GM12878 (cell line): ENCODE measurements around the gene HIF3A. TPM values are rescaled to one million over a fixed set of nuclear protein-coding genes. Genes with fewer than 3 reads are reported as not detected.

Source experiments
- ATAC-seq: fragments of 200-7000 bp; cut with Tn5 transposase; 3 replicates; pipeline ENCODE4 v1.9.1; 2020; ENCODE audit warnings: mild to moderate bottlenecking, moderate library complexity
- BruUV-seq: library from RNA; stranded (reverse); fragments of 400-500 nt; replicated peaks from 2 replicates; lab custom pipeline; 2021; lab: Mats Ljungman, UMichigan
- CTCF ChIA-PET: fragments of 300-600 bp; sonication (Branson Sonifier 250); formaldehyde crosslinking; extraction: SDS; loops from one replicate; lab custom pipeline; 2021; ENCODE audit warnings: inconsistent platforms; lab: Yijun Ruan, JAX
- POLR2A ChIA-PET: fragments of 350-600 bp; formaldehyde crosslinking; extraction: SDS; loops from one replicate; lab custom pipeline; 2021; ENCODE audit warnings: inconsistent platforms; lab: Charles Lee
- RAD21 ChIA-PET: fragments of 300-600 bp; sonication (Branson Sonifier 250); formaldehyde crosslinking; loops from one replicate; lab custom pipeline; 2023; ENCODE audit warnings: antibody characterized with exemption; ENCODE audit not compliant: unreplicated experiment; lab: Charles Lee
- SMC1A ChIA-PET: fragments of 300-600 bp; sonication (Branson Sonifier 250); formaldehyde crosslinking; loops from one replicate; lab custom pipeline; 2023; ENCODE audit not compliant: unreplicated experiment, uncharacterized antibody; lab: Charles Lee
- DNase-seq: peaks from one replicate; pipeline ENCODE4 v3.0.0-alpha.2; 2011; ENCODE audit warnings: low read depth, low spot score
- FAIRE-seq: peaks from 3 replicates; lab custom pipeline; 2011; peaks lifted over from hg19 to GRCh38; lab: Jason Lieb, UNC
- H2AFZ ChIP-seq: 2 replicates; pipeline ENCODE4 v1.6.0; 2011; ENCODE audit warnings: low read depth, low read length, control low read depth; ENCODE audit not compliant: control insufficient read depth
- H3K27ac ChIP-seq: 2 replicates; pipeline ENCODE4 v1.5.1; 2011; ENCODE audit warnings: control low read depth; ENCODE audit not compliant: control insufficient read depth, insufficient read depth
- H3K27me3 ChIP-seq, 2 experiments: replicated peaks in 1 of 2; 2 replicates each; pipeline versions ENCODE4 v1.6.0 to v1.6.1; 2011; ENCODE audit warnings: low read length in 1 of 2; ENCODE audit not compliant: control insufficient read depth in 2 of 2, insufficient read depth in 2 of 2
- H3K36me3 ChIP-seq, 2 experiments: 2 replicates each; pipeline ENCODE4 v1.5.1; 2011; ENCODE audit warnings: low read length in 1 of 2; ENCODE audit not compliant: control insufficient read depth in 2 of 2, insufficient read depth in 2 of 2
- H3K4me1 ChIP-seq: 2 replicates; pipeline ENCODE4 v1.6.1; 2011; ENCODE audit warnings: mild to moderate bottlenecking, low read length, moderate library complexity, mixed read lengths; ENCODE audit not compliant: control insufficient read depth, insufficient read depth
- H3K4me2 ChIP-seq: 2 replicates; pipeline ENCODE4 v1.6.0; 2011; ENCODE audit warnings: control low read depth; ENCODE audit not compliant: control insufficient read depth, insufficient read depth
- H3K4me3 ChIP-seq: fragments of 200-600 bp; sonication (generic); 2 replicates; pipeline ENCODE4 v1.5.1; 2016
- H3K79me2 ChIP-seq: 2 replicates; pipeline ENCODE4 v1.6.0; 2011; ENCODE audit warnings: low read length; ENCODE audit not compliant: control insufficient read depth, insufficient read depth
- H3K9ac ChIP-seq: 2 replicates; pipeline ENCODE4 v1.8.0; 2011; ENCODE audit warnings: low read length, control low read depth, mixed read lengths; ENCODE audit not compliant: control insufficient read depth, insufficient read depth
- H3K9me3 ChIP-seq: replicated peaks from 3 replicates; pipeline ENCODE4 v1.5.1; 2011; ENCODE audit warnings: mild to moderate bottlenecking, low read length; ENCODE audit not compliant: control insufficient read depth, insufficient read depth
- H4K20me1 ChIP-seq: 2 replicates; pipeline ENCODE4 v1.6.0; 2011; ENCODE audit not compliant: control insufficient read depth, insufficient read depth
- BMI1 ChIP-seq: fragments of 450-650 bp; IDR thresholded peaks from 2 replicates; pipeline ENCODE4 v1.6.1; 2016; ENCODE audit warnings: mild to moderate bottlenecking, moderate library complexity, borderline replicate concordance
- CHD4 ChIP-seq: fragments of 200-600 bp; sonication (generic); IDR thresholded peaks from 2 replicates; pipeline ENCODE4 v1.6.1; 2016; ENCODE audit warnings: mild to moderate bottlenecking
- CREB1 ChIP-seq: IDR thresholded peaks from 2 replicates; pipeline ENCODE4 v1.6.1; 2012; ENCODE audit warnings: low read depth, mild to moderate bottlenecking, inconsistent platforms
- CREM ChIP-seq: IDR thresholded peaks from 2 replicates; pipeline ENCODE4 v1.6.1; 2014; ENCODE audit warnings: antibody characterized with exemption, low read depth
- CTCF ChIP-seq, 3 experiments: IDR thresholded peaks in 2 of 3; conservative IDR thresholded peaks in 1 of 3; 2 replicates each; pipeline ENCODE4 v1.5.1; 2011; ENCODE audit warnings: low read depth in 3 of 3, low read length in 3 of 3, mild to moderate bottlenecking in 3 of 3, control low read depth in 2 of 3, moderate library complexity in 2 of 3, inconsistent platforms in 1 of 3, mixed read lengths in 1 of 3; ENCODE audit not compliant: control insufficient read depth in 2 of 3, insufficient read depth in 1 of 3; ENCODE audit errors: extremely low read depth in 1 of 3
- DPF2 ChIP-seq: fragments of 450-650 bp; IDR thresholded peaks from 2 replicates; pipeline ENCODE4 v1.6.1; 2017; ENCODE audit warnings: mild to moderate bottlenecking
- GATAD2B ChIP-seq: fragments of 450-650 bp; conservative IDR thresholded peaks from 2 replicates; pipeline ENCODE4 v1.6.1; 2017; ENCODE audit warnings: low read depth, mild to moderate bottlenecking, moderate library complexity
- JUND ChIP-seq: IDR thresholded peaks from 2 replicates; pipeline ENCODE4 v1.6.1; 2012; ENCODE audit warnings: low read depth, mild to moderate bottlenecking, low read length, improper control_type of control experiment, moderate library complexity
- PAX5 ChIP-seq: IDR thresholded peaks from 2 replicates; pipeline ENCODE4 v1.6.1; 2011; ENCODE audit warnings: low read depth, low read length, borderline replicate concordance
- POLR2AphosphoS5 ChIP-seq: IDR thresholded peaks from 2 replicates; pipeline ENCODE4 v1.6.1; 2011; ENCODE audit warnings: mild to moderate bottlenecking, low read length, inconsistent platforms
- RAD21 ChIP-seq: IDR thresholded peaks from 2 replicates; pipeline ENCODE4 v1.6.1; 2011; ENCODE audit warnings: mild to moderate bottlenecking, low read depth, low read length, moderate library complexity; ENCODE audit not compliant: insufficient read depth
- SMAD5 ChIP-seq: IDR thresholded peaks from 2 replicates; pipeline ENCODE4 v1.6.1; 2016; ENCODE audit warnings: antibody characterized with exemption, low read depth
- SPI1 ChIP-seq: IDR thresholded peaks from 2 replicates; pipeline ENCODE4 v1.6.1; 2011; ENCODE audit warnings: low read depth, mild to moderate bottlenecking, low read length, moderate library complexity, borderline replicate concordance; ENCODE audit not compliant: insufficient read depth
- TAF1 ChIP-seq: IDR thresholded peaks from 2 replicates; pipeline ENCODE4 v1.6.1; 2011; ENCODE audit warnings: mild to moderate bottlenecking, low read depth, low read length, borderline replicate concordance
- TBL1XR1 ChIP-seq: IDR thresholded peaks from 2 replicates; pipeline ENCODE4 v1.6.1; 2012; ENCODE audit warnings: low read depth, low read length, improper control_type of control experiment
- ZNF24 ChIP-seq: fragments of 450-650 bp; IDR thresholded peaks from 2 replicates; pipeline ENCODE4 v1.6.1; 2017; ENCODE audit warnings: antibody characterized with exemption, mild to moderate bottlenecking
- WGBS: methylation state at CpG from one replicate; pipeline ENCODE4 v1.1.6; 2016; ENCODE audit warnings: low lambda C conversion rate; ENCODE audit not compliant: insufficient replicate concordance, insufficient coverage; ENCODE audit errors: missing lambda C conversion rate; 5-methylcytosine and 5-hydroxymethylcytosine counted together
- in situ Hi-C: fragments of 300-500 bp; cut with MboI; formaldehyde crosslinking; loops from 9 replicates; pipeline ENCODE4 v1.14.3; 2018; ENCODE audit warnings: mixed read lengths
- intact Hi-C: fragments of 100-400 bp; cut with micrococcal nuclease; formaldehyde crosslinking; loops from one replicate; pipeline ENCODE4 v1.14.2; 2022; ENCODE audit not compliant: unreplicated experiment
- polyA plus RNA-seq, 11 experiments: library from polyadenylated mRNA; depleted of rRNA in 4 of 11; unstranded in 6 of 11; stranded (reverse) in 5 of 11; fragments of >200 nt; fragmentation: Nextera tagmentation in 4 of 11; fragmentation: Illumina TruSeq in 1 of 11; extraction: Ambion mirVana in 4 of 11; extraction: Trizol in 1 of 11; gene quantifications; 1 replicate in 1 of 11; 2 replicates in 10 of 11; pipeline versions ENCODE4 v1.2.1 to v1.2.3, GENCODE V29; 2011 to 2016; ENCODE audit warnings: inconsistent platforms in 2 of 11, missing spikeins in 2 of 11, low read depth in 1 of 11
- total RNA-seq, 4 experiments: library from RNA; depleted of rRNA in 3 of 4; stranded (reverse); fragments of >200 nt in 3 of 4; fragmentation: Illumina TruSeq in 1 of 4; extraction: Trizol in 1 of 4; gene quantifications; 2 replicates each; pipeline versions ENCODE4 v1.2.1 to v1.2.3, GENCODE V29; 2013 to 2021
- TF ChIP-seq, protein P1 (sequence below): IDR thresholded peaks from 2 replicates; pipeline ENCODE4 v1.6.1; 2012; ENCODE audit warnings: mild to moderate bottlenecking, low read depth, low read length
- TF ChIP-seq, protein P2 (sequence below): IDR thresholded peaks from 2 replicates; pipeline ENCODE4 v1.6.1; 2012; ENCODE audit warnings: low read depth, low read length, improper control_type of control experiment

HIF3A gene
- total and polyA plus RNA-seq, 10 of the 15 experiments (the other 5 are each of a cell fraction or from before 2014, with no cell fraction given) = 0.03 to 0.20 (median 0.06) TPM; not detected in 5

DNA sequence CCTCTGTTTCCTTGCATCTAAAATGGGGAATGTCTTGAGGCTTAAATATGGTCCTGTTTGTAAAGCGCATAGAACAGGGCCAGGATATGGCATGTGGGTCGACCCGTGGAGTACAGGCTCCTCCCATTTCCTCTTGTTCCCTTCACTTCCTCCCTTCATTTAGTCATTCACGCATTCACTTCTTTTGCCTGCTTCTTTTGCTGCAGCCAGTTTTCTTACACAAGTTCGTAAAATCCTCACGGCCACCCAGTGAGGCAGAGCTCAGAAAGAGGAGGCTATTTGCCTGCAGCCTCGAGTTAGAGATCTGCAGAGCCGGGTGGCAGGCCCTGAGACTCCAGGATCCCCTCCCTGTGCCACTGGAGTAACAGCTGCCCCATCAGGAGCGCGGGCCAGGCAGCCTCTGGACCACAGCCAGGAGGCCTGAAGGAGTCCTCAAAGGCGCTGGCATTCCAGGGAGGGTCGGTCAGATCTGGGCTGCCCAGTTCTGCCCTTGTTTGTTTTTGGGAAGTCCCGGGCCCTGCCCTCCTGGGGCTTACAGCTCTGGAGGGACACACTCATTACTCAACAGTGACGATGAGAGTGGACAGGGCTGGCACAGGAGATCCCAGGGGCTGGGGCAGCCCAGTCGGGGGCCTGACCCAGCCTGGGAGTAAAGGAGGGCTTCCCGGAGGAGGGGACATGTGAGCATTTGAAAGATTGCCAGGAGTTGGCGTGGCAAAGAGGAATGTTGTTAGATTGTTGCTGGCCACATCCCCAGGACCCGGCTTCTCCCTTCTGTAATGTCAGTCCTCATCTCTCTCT, 54.6 kb downstream of the HIF3A start:
- Histone ChIP-seq H3K4me2 (peak overlapping the region; percentile 77), H3K36me3 (peaks cover 10 to 25% of the 10 kb centered on the region in 2 experiments; a peak in 3 of 4 replicates), H4K20me1 (no peaks in the 10 kb centered on the region), H3K9me3 (no peaks in the 10 kb centered on the region), H2AFZ (no peak overlapping the region; the same call in 1 of the 2 replicates), H3K9ac (peak overlapping the region; percentile 81), H3K27me3 (no peaks in the 10 kb centered on the region), H3K4me1 (peaks cover 61% of the 10 kb centered on the region), H3K27ac (peak overlapping the region; percentile 95), H3K79me2 (peaks cover 71% of the 10 kb centered on the region), H3K4me3 (peak overlapping the region; percentile 59)
- intact Hi-C loops = no loop called here
- ChIA-PET RAD21 (no interaction called here), POLR2A (no interaction called here), CTCF (interaction anchor here (0.7 to 0.9 kb wide), 2 partner anchors 45 to 193 kb away, joined by 3 to 4 read pairs; no protein-coding TSS in a partner anchor), SMC1A (interaction anchor here (0.7 to 1.2 kb wide), 2 partner anchors 10 to 1688 kb away, joined by 3 read pairs; no protein-coding TSS in a partner anchor)
- FAIRE-seq = peak; percentile 59
- BruUV-seq = no TSS peak
- in situ Hi-C loops = no loop called here
- ATAC-seq = peak; percentile 18
- WGBS = 52% methylated on average over 17 of the region's 18 CpGs
- DNase-seq = no peak
- TF ChIP-seq CTCF (IDR thresholded peaks at IDR 0.05 in 2 of 3, conservative IDR thresholded peaks at IDR 0.05 in 1 of 3; ENCODE audit: control insufficient read depth in 2 of 3, extremely low read depth in 1 of 3, insufficient read depth in 1 of 3, low read depth in 3 of 3, low read length in 3 of 3) (no peak), DPF2 (peak; percentile 34; the same call in 1 of the 2 replicates), GATAD2B (no peak), CREM (no peak), TAF1 (no peak), BMI1 (no peak), SPI1 (peak; percentile 77), CHD4 (no peak), TBL1XR1 (no peak; the same call in 1 of the 2 replicates), SMAD5 (no peak), PAX5 (no peak), JUND (no peak), CREB1 (no peak), POLR2AphosphoS5 (peak; percentile 41; the same call in 1 of the 2 replicates), RAD21 (no peak), ZNF24 (peak; percentile 82)
- TF ChIP-seq, protein P1, sequence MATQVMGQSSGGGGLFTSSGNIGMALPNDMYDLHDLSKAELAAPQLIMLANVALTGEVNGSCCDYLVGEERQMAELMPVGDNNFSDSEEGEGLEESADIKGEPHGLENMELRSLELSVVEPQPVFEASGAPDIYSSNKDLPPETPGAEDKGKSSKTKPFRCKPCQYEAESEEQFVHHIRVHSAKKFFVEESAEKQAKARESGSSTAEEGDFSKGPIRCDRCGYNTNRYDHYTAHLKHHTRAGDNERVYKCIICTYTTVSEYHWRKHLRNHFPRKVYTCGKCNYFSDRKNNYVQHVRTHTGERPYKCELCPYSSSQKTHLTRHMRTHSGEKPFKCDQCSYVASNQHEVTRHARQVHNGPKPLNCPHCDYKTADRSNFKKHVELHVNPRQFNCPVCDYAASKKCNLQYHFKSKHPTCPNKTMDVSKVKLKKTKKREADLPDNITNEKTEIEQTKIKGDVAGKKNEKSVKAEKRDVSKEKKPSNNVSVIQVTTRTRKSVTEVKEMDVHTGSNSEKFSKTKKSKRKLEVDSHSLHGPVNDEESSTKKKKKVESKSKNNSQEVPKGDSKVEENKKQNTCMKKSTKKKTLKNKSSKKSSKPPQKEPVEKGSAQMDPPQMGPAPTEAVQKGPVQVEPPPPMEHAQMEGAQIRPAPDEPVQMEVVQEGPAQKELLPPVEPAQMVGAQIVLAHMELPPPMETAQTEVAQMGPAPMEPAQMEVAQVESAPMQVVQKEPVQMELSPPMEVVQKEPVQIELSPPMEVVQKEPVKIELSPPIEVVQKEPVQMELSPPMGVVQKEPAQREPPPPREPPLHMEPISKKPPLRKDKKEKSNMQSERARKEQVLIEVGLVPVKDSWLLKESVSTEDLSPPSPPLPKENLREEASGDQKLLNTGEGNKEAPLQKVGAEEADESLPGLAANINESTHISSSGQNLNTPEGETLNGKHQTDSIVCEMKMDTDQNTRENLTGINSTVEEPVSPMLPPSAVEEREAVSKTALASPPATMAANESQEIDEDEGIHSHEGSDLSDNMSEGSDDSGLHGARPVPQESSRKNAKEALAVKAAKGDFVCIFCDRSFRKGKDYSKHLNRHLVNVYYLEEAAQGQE = no peak
- TF ChIP-seq, protein P2, sequence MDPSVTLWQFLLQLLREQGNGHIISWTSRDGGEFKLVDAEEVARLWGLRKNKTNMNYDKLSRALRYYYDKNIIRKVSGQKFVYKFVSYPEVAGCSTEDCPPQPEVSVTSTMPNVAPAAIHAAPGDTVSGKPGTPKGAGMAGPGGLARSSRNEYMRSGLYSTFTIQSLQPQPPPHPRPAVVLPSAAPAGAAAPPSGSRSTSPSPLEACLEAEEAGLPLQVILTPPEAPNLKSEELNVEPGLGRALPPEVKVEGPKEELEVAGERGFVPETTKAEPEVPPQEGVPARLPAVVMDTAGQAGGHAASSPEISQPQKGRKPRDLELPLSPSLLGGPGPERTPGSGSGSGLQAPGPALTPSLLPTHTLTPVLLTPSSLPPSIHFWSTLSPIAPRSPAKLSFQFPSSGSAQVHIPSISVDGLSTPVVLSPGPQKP = no peak
